Ishikawa (cell line): ENCODE results near the gene MAD1L1.

Source experiments
- CEBPB ChIP-seq: IDR thresholded peaks from 2 replicates; pipeline ENCODE4 v1.6.1; 2012
- CREB1 ChIP-seq: IDR thresholded peaks from 2 replicates; pipeline ENCODE4 v1.6.1; 2012; ENCODE audit warnings: low read depth
- EGR1 ChIP-seq: IDR thresholded peaks from 2 replicates; pipeline ENCODE4 v1.6.1; 2012
- EP300 ChIP-seq: IDR thresholded peaks from 2 replicates; pipeline ENCODE4 v1.6.1; 2012; ENCODE audit warnings: borderline replicate concordance
- FOXM1 ChIP-seq: IDR thresholded peaks from 2 replicates; pipeline ENCODE4 v1.6.1; 2012; ENCODE audit warnings: low read depth, borderline replicate concordance
- NFIC ChIP-seq: IDR thresholded peaks from 2 replicates; pipeline ENCODE4 v1.6.1; 2012
- RAD21 ChIP-seq: IDR thresholded peaks from 2 replicates; pipeline ENCODE4 v1.6.1; 2012; ENCODE audit warnings: low read depth
- TAF1 ChIP-seq: IDR thresholded peaks from 2 replicates; pipeline ENCODE4 v1.6.1; 2012; ENCODE audit warnings: low read depth, mild to moderate bottlenecking
- TCF12 ChIP-seq: IDR thresholded peaks from 2 replicates; pipeline ENCODE4 v1.6.1; 2012; ENCODE audit warnings: low read depth
- TEAD4 ChIP-seq: IDR thresholded peaks from 2 replicates; pipeline ENCODE4 v1.6.1; 2012
- USF1 ChIP-seq: IDR thresholded peaks from 2 replicates; pipeline ENCODE4 v1.6.1; 2012
- YY1 ChIP-seq: IDR thresholded peaks from 2 replicates; pipeline ENCODE4 v1.6.1; 2012; ENCODE audit warnings: low read depth
- ZBTB7A ChIP-seq: IDR thresholded peaks from 2 replicates; pipeline ENCODE4 v1.6.1; 2012; ENCODE audit warnings: low read depth
- TF ChIP-seq, protein P1 (sequence below): IDR thresholded peaks from 2 replicates; pipeline ENCODE4 v1.6.1; 2012; ENCODE audit warnings: low read depth, mild to moderate bottlenecking
- TF ChIP-seq, protein P2 (sequence below): IDR thresholded peaks from 2 replicates; pipeline ENCODE4 v1.6.1; 2012

The MAD1L1 gene

DNA sequence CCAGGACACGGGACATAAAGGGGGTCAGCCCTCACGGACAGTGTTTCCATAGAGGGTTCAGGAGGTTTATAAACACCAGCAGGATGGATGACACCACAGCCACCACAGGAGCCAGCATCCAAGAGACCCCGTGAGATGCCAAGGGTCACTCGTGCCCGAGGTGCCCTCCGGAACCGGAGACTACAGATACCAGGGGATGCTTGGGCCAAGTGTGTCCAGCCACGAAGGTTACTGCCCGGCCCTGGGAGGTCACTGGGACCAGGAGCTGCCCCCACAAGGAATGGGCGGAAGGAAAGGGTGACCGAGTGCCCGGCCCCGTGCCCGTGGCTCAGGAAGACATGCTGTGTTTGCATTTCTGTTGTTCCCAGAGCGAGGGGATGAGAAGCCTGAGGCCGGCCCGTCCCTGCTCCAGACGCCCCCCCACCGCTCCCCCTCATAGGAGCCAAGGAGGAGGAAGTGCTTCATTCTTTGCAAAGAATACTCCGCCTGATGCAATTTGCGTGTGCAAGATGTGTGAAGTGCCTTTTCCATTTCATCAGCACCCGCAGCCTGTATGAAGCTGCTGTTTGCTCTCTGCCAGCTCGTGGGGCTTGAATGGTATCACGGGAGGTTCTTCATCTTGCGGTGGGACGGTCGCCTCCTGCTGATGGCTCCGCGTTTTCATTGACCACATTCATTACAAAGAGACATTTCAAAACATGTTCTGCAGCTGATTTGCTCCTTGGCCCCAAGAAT is 386.2 kb downstream of the MAD1L1 start:
- no peak for TF ChIP-seq NFIC
- no peak for TF ChIP-seq CEBPB
- no peak for TF ChIP-seq TAF1
- no peak for TF ChIP-seq ZBTB7A

DNA sequence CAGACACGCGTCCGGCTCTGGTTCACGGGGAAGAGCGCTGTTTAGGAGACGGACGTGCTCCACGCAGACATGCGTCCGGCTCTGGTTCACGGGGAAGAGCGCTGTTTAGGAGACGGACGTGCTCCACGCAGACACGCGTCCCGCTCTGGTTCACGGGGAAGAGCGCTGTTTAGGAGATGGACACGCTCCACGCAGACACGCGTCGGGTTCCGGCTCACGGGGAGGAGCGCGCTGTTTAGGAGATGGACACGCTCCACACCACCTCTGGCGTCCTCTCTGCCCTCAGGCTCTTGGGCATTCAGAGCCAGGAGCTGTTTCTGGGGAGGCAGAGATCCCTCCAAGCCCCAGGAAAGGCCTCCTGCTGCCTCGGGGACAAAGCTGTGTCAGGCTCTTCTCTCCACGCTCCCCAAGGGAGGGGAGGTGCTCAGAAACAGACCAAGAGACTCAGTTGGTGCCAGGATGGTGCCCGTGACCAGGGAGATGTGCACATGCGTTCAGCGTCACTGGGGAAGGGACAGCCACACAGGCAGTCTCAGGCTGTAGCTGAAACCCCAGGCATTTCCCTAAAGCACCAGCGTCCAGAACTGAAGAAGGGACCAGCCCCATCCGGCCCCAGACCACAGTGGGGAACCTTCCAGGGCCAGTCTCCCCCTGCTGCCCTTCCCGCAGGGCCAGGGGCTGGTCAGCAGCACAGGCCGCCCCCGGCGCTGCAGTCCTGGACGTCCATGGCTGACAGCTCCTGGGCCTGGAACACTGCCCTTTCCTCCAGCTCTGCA is 387.0 kb downstream of the MAD1L1 start:
- no peak for TF ChIP-seq ZBTB7A
- no peak for TF ChIP-seq TEAD4
- TF ChIP-seq, protein P1, sequence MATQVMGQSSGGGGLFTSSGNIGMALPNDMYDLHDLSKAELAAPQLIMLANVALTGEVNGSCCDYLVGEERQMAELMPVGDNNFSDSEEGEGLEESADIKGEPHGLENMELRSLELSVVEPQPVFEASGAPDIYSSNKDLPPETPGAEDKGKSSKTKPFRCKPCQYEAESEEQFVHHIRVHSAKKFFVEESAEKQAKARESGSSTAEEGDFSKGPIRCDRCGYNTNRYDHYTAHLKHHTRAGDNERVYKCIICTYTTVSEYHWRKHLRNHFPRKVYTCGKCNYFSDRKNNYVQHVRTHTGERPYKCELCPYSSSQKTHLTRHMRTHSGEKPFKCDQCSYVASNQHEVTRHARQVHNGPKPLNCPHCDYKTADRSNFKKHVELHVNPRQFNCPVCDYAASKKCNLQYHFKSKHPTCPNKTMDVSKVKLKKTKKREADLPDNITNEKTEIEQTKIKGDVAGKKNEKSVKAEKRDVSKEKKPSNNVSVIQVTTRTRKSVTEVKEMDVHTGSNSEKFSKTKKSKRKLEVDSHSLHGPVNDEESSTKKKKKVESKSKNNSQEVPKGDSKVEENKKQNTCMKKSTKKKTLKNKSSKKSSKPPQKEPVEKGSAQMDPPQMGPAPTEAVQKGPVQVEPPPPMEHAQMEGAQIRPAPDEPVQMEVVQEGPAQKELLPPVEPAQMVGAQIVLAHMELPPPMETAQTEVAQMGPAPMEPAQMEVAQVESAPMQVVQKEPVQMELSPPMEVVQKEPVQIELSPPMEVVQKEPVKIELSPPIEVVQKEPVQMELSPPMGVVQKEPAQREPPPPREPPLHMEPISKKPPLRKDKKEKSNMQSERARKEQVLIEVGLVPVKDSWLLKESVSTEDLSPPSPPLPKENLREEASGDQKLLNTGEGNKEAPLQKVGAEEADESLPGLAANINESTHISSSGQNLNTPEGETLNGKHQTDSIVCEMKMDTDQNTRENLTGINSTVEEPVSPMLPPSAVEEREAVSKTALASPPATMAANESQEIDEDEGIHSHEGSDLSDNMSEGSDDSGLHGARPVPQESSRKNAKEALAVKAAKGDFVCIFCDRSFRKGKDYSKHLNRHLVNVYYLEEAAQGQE: no peak

DNA sequence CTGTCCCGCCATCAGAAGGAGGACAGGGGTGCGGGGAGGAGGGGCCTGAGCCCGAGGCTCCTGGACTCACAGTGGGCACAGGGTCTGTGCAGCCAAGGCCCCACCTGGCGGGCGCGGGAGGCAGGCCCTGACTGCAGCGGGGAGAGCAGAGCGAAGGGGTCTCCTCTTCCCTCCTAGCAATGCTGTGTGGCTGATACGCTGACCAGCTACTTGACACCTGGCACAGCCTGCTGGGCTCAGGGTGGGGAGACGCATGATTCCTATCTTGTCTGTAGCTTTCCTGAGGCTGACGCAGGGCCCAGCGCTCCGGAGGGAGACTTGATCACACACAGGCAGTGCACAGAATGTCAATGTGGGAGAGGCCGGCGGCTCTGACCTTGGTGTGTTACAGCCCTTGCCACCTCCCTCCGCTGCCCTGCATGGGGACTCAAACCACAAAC is 387.8 kb downstream of the MAD1L1 start:
- TF ChIP-seq, protein P1: no peak
- TF ChIP-seq RAD21 (no peak), ZBTB7A (no peak), CREB1 (no peak), YY1 (no peak), NFIC (no peak), FOXM1 (no peak), TCF12 (no peak), EGR1 (no peak), USF1 (no peak), TAF1 (no peak), CEBPB (no peak), TEAD4 (no peak), EP300 (no peak)
- TF ChIP-seq, protein P2, sequence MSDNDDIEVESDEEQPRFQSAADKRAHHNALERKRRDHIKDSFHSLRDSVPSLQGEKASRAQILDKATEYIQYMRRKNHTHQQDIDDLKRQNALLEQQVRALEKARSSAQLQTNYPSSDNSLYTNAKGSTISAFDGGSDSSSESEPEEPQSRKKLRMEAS: no peak

- TF ChIP-seq CREB1 (no peak), EGR1 (no peak), TAF1 (no peak), NFIC (no peak), ZBTB7A (no peak), EP300 (no peak), TCF12 (no peak), RAD21 (no peak), CEBPB (no peak), TEAD4 (no peak), USF1 (no peak), YY1 (no peak), FOXM1 (no peak)
- TF ChIP-seq, protein P1: no peak
- TF ChIP-seq, protein P2: no peak
Observed at GRCh38 chr7:1844336-1844950, 388.3 kb downstream of the MAD1L1 start.
